NCI-H1417 treated with DMSO at 0.1 percent for 48 hours (cell line): ENCODE measurements around the gene PARP8.
"Not testable (repeated sequence)": the region's sequence is repeated elsewhere in the genome, so short reads cannot be mapped to it uniquely, and the experiment has no call there.

Experiments used
- DNase-seq: peaks from one replicate; lab custom pipeline; 2025; lab: John Stamatoyannopoulos, UW

PARP8 gene

GRCh38 chr5:50687548-50687947, 21.1 kb downstream of the PARP8 start:
- DNase-seq, result no peak

- DNase-seq, result no peak
Observed at GRCh38 chr5:50691399-50692016, 25.1 kb downstream of the PARP8 start.

GRCh38 chr5:50694027-50694590, 27.7 kb downstream of the PARP8 start:
- DNase-seq, result no peak

- DNase-seq, result not testable (repeated sequence)
Observed at GRCh38 chr5:50694626-50695025, 28.2 kb downstream of the PARP8 start.

- DNase-seq, result no peak
Observed at GRCh38 chr5:50697739-50698138, 31.3 kb downstream of the PARP8 start.

GRCh38 chr5:50699737-50700136, 33.3 kb downstream of the PARP8 start:
- DNase-seq, result no peak

- no peak for DNase-seq
Observed at GRCh38 chr5:50700706-50701105, 34.3 kb downstream of the PARP8 start.

GRCh38 chr5:50702615-50703366, 36.4 kb downstream of the PARP8 start:
- no peak for DNase-seq

GRCh38 chr5:50703367-50703666, 36.9 kb downstream of the PARP8 start:
- no peak for DNase-seq

- no peak for DNase-seq
Observed at GRCh38 chr5:50704730-50705129, 38.3 kb downstream of the PARP8 start.

- no peak for DNase-seq
Observed at GRCh38 chr5:50709471-50709870, 43.0 kb downstream of the PARP8 start.

- DNase-seq, result no peak
Observed at GRCh38 chr5:50710838-50711237, 44.4 kb downstream of the PARP8 start.

- no peak for DNase-seq
Observed at GRCh38 chr5:50711280-50711679, 44.8 kb downstream of the PARP8 start.

- no peak for DNase-seq
Observed at GRCh38 chr5:50712479-50712878, 46.0 kb downstream of the PARP8 start.

GRCh38 chr5:50715001-50715400, 48.6 kb downstream of the PARP8 start:
- no peak for DNase-seq

GRCh38 chr5:50716134-50716533, 49.7 kb downstream of the PARP8 start:
- no peak for DNase-seq

- no peak for DNase-seq
Observed at GRCh38 chr5:50717651-50718050, 51.2 kb downstream of the PARP8 start.

- no peak for DNase-seq
Observed at GRCh38 chr5:50720061-50720710, 53.7 kb downstream of the PARP8 start.

GRCh38 chr5:50722223-50722622, 55.8 kb downstream of the PARP8 start:
- DNase-seq, result no peak

- DNase-seq, result no peak
Observed at GRCh38 chr5:50724262-50724661, 57.8 kb downstream of the PARP8 start.

- DNase-seq, result no peak
Observed at GRCh38 chr5:50725800-50726474, 59.5 kb downstream of the PARP8 start.

GRCh38 chr5:50726475-50727148, 60.2 kb downstream of the PARP8 start:
- DNase-seq, result no peak
